Ishikawa (cell line): ENCODE data around the gene LPAR3.

Experiments
- CEBPB ChIP-seq: IDR thresholded peaks from 2 replicates; pipeline ENCODE4 v1.6.1; 2012
- CREB1 ChIP-seq: IDR thresholded peaks from 2 replicates; pipeline ENCODE4 v1.6.1; 2012; ENCODE audit warnings: low read depth
- EGR1 ChIP-seq: IDR thresholded peaks from 2 replicates; pipeline ENCODE4 v1.6.1; 2012
- EP300 ChIP-seq: IDR thresholded peaks from 2 replicates; pipeline ENCODE4 v1.6.1; 2012; ENCODE audit warnings: borderline replicate concordance
- FOXM1 ChIP-seq: IDR thresholded peaks from 2 replicates; pipeline ENCODE4 v1.6.1; 2012; ENCODE audit warnings: low read depth, borderline replicate concordance
- NFIC ChIP-seq: IDR thresholded peaks from 2 replicates; pipeline ENCODE4 v1.6.1; 2012
- RAD21 ChIP-seq: IDR thresholded peaks from 2 replicates; pipeline ENCODE4 v1.6.1; 2012; ENCODE audit warnings: low read depth
- TAF1 ChIP-seq: IDR thresholded peaks from 2 replicates; pipeline ENCODE4 v1.6.1; 2012; ENCODE audit warnings: low read depth, mild to moderate bottlenecking
- TCF12 ChIP-seq: IDR thresholded peaks from 2 replicates; pipeline ENCODE4 v1.6.1; 2012; ENCODE audit warnings: low read depth
- TEAD4 ChIP-seq: IDR thresholded peaks from 2 replicates; pipeline ENCODE4 v1.6.1; 2012
- YY1 ChIP-seq: IDR thresholded peaks from 2 replicates; pipeline ENCODE4 v1.6.1; 2012; ENCODE audit warnings: low read depth
- ZBTB7A ChIP-seq: IDR thresholded peaks from 2 replicates; pipeline ENCODE4 v1.6.1; 2012; ENCODE audit warnings: low read depth
- TF ChIP-seq, protein P1 (sequence below): IDR thresholded peaks from 2 replicates; pipeline ENCODE4 v1.6.1; 2012; ENCODE audit warnings: low read depth, mild to moderate bottlenecking
- TF ChIP-seq, protein P2 (sequence below): IDR thresholded peaks from 2 replicates; pipeline ENCODE4 v1.6.1; 2012
- TF ChIP-seq, protein P3 (sequence below): IDR thresholded peaks from 2 replicates; pipeline ENCODE4 v1.6.1; 2012

The LPAR3 gene

DNA sequence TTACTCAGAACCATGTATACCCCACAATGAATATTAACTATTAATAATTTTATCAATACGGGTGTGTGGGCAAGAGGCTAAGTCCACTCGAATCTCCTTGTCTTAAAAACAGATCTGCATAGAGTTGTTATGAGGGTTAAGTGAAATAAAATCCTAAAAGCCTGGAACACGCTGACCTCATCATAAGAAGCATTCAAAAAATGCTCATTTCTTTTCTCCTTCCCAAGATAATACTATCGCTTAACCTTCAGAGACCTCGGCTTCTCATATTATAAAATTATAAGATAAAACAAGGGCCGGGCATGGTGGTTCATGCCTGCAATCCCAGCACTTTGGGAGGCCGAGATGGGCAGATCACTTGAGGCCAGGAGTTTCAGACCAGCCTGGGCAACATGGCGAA lies 35.1 kb downstream of the LPAR3 start:
- TF ChIP-seq ZBTB7A (no peak), YY1 (no peak), EGR1 (no peak), FOXM1 (no peak), CREB1 (no peak), TAF1 (no peak), TEAD4 (no peak), CEBPB (no peak), NFIC (no peak), TCF12 (no peak), RAD21 (no peak), EP300 (no peak)
- TF ChIP-seq, protein P1, sequence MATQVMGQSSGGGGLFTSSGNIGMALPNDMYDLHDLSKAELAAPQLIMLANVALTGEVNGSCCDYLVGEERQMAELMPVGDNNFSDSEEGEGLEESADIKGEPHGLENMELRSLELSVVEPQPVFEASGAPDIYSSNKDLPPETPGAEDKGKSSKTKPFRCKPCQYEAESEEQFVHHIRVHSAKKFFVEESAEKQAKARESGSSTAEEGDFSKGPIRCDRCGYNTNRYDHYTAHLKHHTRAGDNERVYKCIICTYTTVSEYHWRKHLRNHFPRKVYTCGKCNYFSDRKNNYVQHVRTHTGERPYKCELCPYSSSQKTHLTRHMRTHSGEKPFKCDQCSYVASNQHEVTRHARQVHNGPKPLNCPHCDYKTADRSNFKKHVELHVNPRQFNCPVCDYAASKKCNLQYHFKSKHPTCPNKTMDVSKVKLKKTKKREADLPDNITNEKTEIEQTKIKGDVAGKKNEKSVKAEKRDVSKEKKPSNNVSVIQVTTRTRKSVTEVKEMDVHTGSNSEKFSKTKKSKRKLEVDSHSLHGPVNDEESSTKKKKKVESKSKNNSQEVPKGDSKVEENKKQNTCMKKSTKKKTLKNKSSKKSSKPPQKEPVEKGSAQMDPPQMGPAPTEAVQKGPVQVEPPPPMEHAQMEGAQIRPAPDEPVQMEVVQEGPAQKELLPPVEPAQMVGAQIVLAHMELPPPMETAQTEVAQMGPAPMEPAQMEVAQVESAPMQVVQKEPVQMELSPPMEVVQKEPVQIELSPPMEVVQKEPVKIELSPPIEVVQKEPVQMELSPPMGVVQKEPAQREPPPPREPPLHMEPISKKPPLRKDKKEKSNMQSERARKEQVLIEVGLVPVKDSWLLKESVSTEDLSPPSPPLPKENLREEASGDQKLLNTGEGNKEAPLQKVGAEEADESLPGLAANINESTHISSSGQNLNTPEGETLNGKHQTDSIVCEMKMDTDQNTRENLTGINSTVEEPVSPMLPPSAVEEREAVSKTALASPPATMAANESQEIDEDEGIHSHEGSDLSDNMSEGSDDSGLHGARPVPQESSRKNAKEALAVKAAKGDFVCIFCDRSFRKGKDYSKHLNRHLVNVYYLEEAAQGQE: no peak
- TF ChIP-seq, protein P2, sequence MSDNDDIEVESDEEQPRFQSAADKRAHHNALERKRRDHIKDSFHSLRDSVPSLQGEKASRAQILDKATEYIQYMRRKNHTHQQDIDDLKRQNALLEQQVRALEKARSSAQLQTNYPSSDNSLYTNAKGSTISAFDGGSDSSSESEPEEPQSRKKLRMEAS: no peak
- TF ChIP-seq, protein P3, sequence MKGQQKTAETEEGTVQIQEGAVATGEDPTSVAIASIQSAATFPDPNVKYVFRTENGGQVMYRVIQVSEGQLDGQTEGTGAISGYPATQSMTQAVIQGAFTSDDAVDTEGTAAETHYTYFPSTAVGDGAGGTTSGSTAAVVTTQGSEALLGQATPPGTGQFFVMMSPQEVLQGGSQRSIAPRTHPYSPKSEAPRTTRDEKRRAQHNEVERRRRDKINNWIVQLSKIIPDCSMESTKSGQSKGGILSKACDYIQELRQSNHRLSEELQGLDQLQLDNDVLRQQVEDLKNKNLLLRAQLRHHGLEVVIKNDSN: no peak

DNA sequence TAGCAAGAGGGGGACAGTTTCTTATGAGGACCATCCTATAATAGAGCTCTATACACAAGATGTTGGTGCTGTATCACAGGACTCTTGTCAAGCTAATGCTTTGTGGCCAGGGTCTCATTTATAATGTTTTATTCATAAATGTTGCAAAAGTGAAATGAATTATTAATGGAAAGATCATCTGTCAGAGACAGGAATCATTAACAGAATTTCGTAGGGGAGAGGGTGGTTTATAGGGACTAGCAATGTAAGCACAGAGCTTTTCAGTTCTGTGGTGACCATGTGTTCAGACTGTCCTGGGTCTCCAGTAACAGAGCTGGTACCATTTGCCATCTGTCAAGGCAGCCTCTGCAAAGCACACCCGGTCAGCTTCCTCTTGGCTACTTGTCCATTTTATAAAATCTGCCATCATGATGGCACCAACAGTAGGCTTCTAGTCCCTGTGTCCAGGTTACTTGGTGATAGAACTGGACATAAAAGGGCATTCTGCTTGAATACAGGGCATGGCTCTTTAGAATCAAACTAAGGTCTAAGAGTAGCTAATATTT lies 36.2 kb downstream of the LPAR3 start:
- TF ChIP-seq YY1: no peak
- TF ChIP-seq TCF12: no peak

DNA sequence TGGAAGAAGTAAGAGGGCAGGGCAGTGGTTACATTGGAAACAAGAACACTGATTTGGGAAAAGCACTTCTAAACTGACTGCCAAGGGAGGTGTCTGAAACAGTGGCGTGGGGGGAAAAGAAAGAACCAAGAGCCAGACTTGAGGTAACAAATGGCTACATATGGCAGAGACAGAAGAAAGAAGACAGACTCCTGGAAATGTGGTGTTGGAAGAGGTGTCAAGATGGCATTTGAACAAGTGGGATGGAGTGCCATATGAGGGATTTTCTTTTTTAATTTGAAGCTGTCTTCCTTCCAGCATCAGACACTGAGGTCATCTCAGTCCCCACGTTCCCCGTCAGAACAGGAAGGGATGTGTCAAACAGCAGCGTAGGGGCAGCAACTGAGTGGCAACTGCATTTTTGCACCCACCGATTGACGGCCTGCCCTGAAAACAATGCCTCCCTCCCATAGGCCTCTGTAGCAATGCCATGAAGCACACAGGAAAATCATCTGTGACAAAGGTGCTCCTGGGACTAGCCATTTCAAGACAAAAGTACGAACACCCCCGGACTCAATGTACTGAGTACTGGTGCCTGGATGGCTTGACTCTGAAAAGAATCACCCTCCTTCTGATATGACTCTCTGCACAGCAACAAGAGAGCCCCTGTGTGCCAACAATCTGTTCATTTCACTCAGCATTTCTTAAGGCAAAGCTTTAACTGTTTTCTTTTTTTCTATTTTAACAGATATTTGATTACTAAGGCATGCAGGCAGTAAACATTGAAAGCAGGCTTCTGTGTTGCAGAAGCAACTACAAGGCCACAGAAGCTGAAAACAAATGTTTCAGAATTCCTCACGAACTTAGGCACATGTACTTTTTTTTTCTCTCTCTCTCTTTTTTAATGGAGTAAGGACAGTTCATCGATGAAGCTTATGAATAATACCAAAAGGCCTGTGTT lies 37.0 kb downstream of the LPAR3 start:
- no peak for TF ChIP-seq EP300
- TF ChIP-seq, protein P3: no peak
- no peak for TF ChIP-seq TEAD4
- TF ChIP-seq, protein P2: no peak
- TF ChIP-seq CREB1: no peak
- TF ChIP-seq TCF12: no peak
- no peak for TF ChIP-seq TAF1
- no peak for TF ChIP-seq RAD21
- TF ChIP-seq ZBTB7A: no peak
- no peak for TF ChIP-seq EGR1
- TF ChIP-seq, protein P1: no peak
- TF ChIP-seq YY1: no peak
- TF ChIP-seq FOXM1: no peak
- no peak for TF ChIP-seq NFIC
- no peak for TF ChIP-seq CEBPB

DNA sequence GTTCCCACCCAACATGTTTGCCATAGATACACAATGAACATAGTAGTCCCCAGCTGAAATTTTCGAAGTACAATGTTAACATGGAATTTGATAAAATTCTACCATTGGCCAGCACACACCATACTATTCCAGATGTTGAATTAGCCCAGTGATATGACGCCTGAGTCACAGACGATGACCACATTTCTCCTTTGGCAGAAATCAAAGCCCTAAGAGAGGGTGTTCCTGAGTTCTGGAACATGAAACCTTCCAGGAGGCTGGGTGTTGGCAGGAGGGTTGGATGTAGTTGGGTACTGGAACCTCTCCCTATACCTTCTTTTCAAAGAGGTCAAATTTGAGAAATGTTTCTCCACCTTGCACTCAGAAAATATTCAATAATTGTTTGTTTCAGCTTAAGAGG lies 37.8 kb downstream of the LPAR3 start:
- no peak for TF ChIP-seq RAD21
- TF ChIP-seq CEBPB: no peak
- TF ChIP-seq YY1: no peak
- TF ChIP-seq, protein P1: no peak
- TF ChIP-seq NFIC: no peak
- no peak for TF ChIP-seq FOXM1
- no peak for TF ChIP-seq ZBTB7A
- no peak for TF ChIP-seq TEAD4
- TF ChIP-seq, protein P3: no peak
- no peak for TF ChIP-seq CREB1
- TF ChIP-seq, protein P2: no peak
- no peak for TF ChIP-seq TAF1
- TF ChIP-seq EP300: no peak
- no peak for TF ChIP-seq TCF12
- TF ChIP-seq EGR1: no peak
